ENCODE measurements around the gene ALCAM.
"Not testable (repeated sequence)": the region's sequence is repeated elsewhere in the genome, so short reads cannot be mapped to it uniquely, and the experiment has no call there.

ALCAM gene

GRCh38 chr3:105392598-105392997 is 25.9 kb downstream of the ALCAM start:
- DNase-seq = not testable (repeated sequence)

- DNase-seq = no peak
Measured at GRCh38 chr3:105394177-105394576, 27.5 kb downstream of the ALCAM start.

- no peak for DNase-seq
Measured at GRCh38 chr3:105397974-105398373, 31.3 kb downstream of the ALCAM start.

GRCh38 chr3:105398437-105398836 is 31.7 kb downstream of the ALCAM start:
- DNase-seq = no peak

GRCh38 chr3:105399062-105399461 is 32.4 kb downstream of the ALCAM start:
- no peak for DNase-seq

GRCh38 chr3:105399611-105400010 is 32.9 kb downstream of the ALCAM start:
- no peak for DNase-seq

GRCh38 chr3:105401254-105401653 is 34.5 kb downstream of the ALCAM start:
- no peak for DNase-seq

- no peak for DNase-seq
Measured at GRCh38 chr3:105401691-105402149, 35.0 kb downstream of the ALCAM start.

- DNase-seq = no peak
Measured at GRCh38 chr3:105402287-105402801, 35.6 kb downstream of the ALCAM start.

GRCh38 chr3:105403034-105403433 is 36.3 kb downstream of the ALCAM start:
- DNase-seq = not testable (repeated sequence)

- no peak for DNase-seq
Measured at GRCh38 chr3:105406268-105406667, 39.6 kb downstream of the ALCAM start.

- no peak for DNase-seq
Measured at GRCh38 chr3:105409364-105409763, 42.7 kb downstream of the ALCAM start.

- DNase-seq = no peak
Measured at GRCh38 chr3:105413343-105413887, 46.7 kb downstream of the ALCAM start.

- no peak for DNase-seq
Measured at GRCh38 chr3:105414841-105415240, 48.1 kb downstream of the ALCAM start.

- no peak for DNase-seq
Measured at GRCh38 chr3:105415951-105416350, 49.2 kb downstream of the ALCAM start.

- DNase-seq = no peak
Measured at GRCh38 chr3:105417525-105418289, 51.0 kb downstream of the ALCAM start.

- DNase-seq = no peak
Measured at GRCh38 chr3:105422645-105423044, 55.9 kb downstream of the ALCAM start.

- DNase-seq = no peak
Measured at GRCh38 chr3:105423397-105423796, 56.7 kb downstream of the ALCAM start.

- no peak for DNase-seq
Measured at GRCh38 chr3:105424412-105425152, 57.9 kb downstream of the ALCAM start.

- DNase-seq = no peak
Measured at GRCh38 chr3:105425153-105425502, 58.4 kb downstream of the ALCAM start.

GRCh38 chr3:105427332-105427731 is 60.6 kb downstream of the ALCAM start:
- DNase-seq = no peak

GRCh38 chr3:105429034-105429762 is 62.5 kb downstream of the ALCAM start:
- DNase-seq = no peak

GRCh38 chr3:105430455-105430854 is 63.7 kb downstream of the ALCAM start:
- no peak for DNase-seq

Measured in NCI-H2107 (cell line).